Measurements from ENCODE around the gene KNOP1. TPM values are rescaled to one million over a fixed set of nuclear protein-coding genes. Genes with fewer than 3 reads are reported as not detected.
"Not testable (repeated sequence)": the region's sequence is repeated elsewhere in the genome, so short reads cannot be mapped to it uniquely, and the experiment has no call there.

The KNOP1 gene
- total and polyA plus RNA-seq, 3 donors from 2014 or later, result 22.4 to 26.8 (median 25.3) TPM

DNA sequence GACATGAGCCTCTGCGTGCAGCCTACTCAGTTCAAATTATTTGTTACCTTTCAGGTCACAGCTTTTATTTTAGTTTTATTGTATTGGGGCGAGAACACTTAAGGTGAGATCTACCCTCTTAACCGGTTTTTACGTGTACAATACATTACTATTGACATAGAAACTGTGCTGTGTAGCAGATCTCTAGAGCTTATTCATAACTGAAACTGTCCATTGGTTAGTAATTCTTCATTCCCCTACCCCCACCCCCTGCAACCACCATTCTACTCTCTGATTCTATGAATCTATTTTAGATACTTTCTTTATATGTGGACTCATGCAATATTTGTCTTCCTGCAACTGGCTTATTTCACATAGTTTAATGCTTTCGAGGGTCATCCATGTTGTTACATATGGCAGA, 43.5 kb downstream of the KNOP1 start:
- H3K36me3 ChIP-seq (ENCODE audit: low read depth, missing control alignments), result no peaks in the 10 kb centered on the region
- DNase-seq, result no peak
- 91 to 96% methylated on average over 5 of the region's 5 CpGs for WGBS, 2 donors

DNA sequence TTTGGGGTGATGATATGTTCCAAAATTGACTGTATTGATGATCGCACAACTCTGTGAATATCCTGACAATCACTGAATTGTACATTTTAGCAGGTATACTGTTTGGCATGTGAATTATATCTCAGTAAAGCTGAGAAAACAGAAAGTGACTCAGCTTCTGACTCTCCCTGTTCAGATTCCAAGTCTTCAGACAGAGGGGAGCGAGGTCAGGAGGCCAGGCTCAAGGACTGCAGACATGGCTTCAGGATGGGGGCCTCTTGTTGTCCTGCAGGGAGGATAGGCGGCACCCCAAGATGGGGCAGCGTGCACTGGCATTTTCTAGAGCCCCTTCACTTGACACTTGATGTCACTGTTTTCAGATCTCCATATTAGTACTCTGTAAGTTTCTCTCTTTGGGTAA, 45.6 kb downstream of the KNOP1 start:
- Histone ChIP-seq H3K27ac (no peak overlapping the region), H3K27me3 (no peaks in the 10 kb centered on the region), H3K4me3 (no peak overlapping the region), H3K4me1 (peaks cover 7% of the 10 kb centered on the region), H3K9me3 (no peaks in the 10 kb centered on the region), H3K36me3 (ENCODE audit: low read depth, missing control alignments) (no peaks in the 10 kb centered on the region)
- DNase-seq, result no peak
- 88 to 95% methylated on average over 3 to 4 of the region's 4 CpGs for WGBS, 2 donors
- TF ChIP-seq, protein P1, sequence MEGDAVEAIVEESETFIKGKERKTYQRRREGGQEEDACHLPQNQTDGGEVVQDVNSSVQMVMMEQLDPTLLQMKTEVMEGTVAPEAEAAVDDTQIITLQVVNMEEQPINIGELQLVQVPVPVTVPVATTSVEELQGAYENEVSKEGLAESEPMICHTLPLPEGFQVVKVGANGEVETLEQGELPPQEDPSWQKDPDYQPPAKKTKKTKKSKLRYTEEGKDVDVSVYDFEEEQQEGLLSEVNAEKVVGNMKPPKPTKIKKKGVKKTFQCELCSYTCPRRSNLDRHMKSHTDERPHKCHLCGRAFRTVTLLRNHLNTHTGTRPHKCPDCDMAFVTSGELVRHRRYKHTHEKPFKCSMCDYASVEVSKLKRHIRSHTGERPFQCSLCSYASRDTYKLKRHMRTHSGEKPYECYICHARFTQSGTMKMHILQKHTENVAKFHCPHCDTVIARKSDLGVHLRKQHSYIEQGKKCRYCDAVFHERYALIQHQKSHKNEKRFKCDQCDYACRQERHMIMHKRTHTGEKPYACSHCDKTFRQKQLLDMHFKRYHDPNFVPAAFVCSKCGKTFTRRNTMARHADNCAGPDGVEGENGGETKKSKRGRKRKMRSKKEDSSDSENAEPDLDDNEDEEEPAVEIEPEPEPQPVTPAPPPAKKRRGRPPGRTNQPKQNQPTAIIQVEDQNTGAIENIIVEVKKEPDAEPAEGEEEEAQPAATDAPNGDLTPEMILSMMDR (IDR thresholded peaks at IDR 0.05), result no peak
- no peak for TF ChIP-seq POLR2A (IDR thresholded peaks at IDR 0.05)
- intact Hi-C loops (cut with DNase I; ENCODE audit: low total_unique reads), result no loop called here

More for the DNA sequence above, 43.5 kb downstream of the KNOP1 start:
- no peak overlapping the region for H3K4me3 ChIP-seq
- intact Hi-C loops (cut with DNase I; ENCODE audit: low total_unique reads), result no loop called here
- peaks cover 7% of the 10 kb centered on the region for H3K4me1 ChIP-seq
- no peak overlapping the region for H3K27ac ChIP-seq
- no peaks in the 10 kb centered on the region for H3K9me3 ChIP-seq
- TF ChIP-seq, protein P1 (IDR thresholded peaks at IDR 0.05), result no peak
- no peak for TF ChIP-seq POLR2A (IDR thresholded peaks at IDR 0.05)
- H3K27me3 ChIP-seq, result no peaks in the 10 kb centered on the region

DNA sequence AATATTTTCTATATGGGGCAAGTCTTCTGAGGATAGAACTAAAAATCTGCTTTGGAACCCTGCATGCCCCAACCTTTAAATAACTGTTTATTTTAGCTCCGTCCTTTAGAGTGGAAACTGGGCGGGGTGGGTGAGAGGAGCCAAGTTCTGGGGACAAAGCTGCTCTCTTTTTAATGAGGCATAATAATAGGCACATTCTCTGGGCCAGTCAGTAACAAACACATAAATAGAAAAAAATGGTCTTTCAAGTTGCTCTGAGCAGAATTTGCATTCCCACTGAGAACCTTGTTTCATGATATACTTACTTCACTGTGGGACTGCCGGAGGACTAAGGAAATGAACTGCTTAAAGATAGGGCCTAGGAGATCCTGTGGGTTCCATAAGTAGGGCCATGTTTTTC, 51.5 kb downstream of the KNOP1 start:
- DNase-seq, result peak; percentile 40
- Histone ChIP-seq H3K4me3 (no peak overlapping the region), H3K27me3 (no peaks in the 10 kb centered on the region), H3K36me3 (ENCODE audit: low read depth, missing control alignments) (no peaks in the 10 kb centered on the region), H3K27ac (peak overlapping the region in 1 of 2 donors; percentile 62), H3K4me1 (no peaks in the 10 kb centered on the region), H3K9me3 (no peaks in the 10 kb centered on the region)
- 43% methylated on average over 3 of the region's 3 CpGs for WGBS, 2 donors
- intact Hi-C loops (cut with DNase I; ENCODE audit: low total_unique reads), result no loop called here
- no peak for TF ChIP-seq POLR2A (IDR thresholded peaks at IDR 0.05)
- TF ChIP-seq, protein P1 (IDR thresholded peaks at IDR 0.05), result no peak

DNA sequence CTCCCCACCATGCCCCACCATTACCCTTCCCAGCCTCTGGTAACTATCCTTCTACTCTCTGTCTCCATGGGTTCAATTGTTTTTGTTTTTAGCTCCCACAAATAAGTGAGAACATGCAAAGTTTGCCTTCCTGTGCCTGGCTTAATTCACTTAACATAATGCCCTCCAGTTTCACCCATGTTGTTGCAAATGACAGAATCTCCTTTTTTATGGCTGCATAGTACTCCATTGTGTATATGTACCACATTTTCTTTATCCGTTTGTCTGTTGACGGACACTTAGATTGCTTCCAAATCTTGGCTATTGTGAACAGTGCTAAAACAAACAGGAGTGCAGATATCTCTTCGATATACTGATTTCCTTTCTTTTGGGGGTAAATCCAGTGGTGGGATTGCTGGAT, 52.7 kb downstream of the KNOP1 start:
- DNase-seq; H3K4me3 ChIP-seq; H3K27me3 ChIP-seq; H3K36me3 ChIP-seq (ENCODE audit: low read depth, missing control alignments); intact Hi-C loops (cut with DNase I; ENCODE audit: low total_unique reads); H3K4me1 ChIP-seq; H3K27ac ChIP-seq; H3K9me3 ChIP-seq: not testable (repeated sequence)
- 75 to 95% methylated on average over 3 of the region's 3 CpGs for WGBS, 2 donors

DNA sequence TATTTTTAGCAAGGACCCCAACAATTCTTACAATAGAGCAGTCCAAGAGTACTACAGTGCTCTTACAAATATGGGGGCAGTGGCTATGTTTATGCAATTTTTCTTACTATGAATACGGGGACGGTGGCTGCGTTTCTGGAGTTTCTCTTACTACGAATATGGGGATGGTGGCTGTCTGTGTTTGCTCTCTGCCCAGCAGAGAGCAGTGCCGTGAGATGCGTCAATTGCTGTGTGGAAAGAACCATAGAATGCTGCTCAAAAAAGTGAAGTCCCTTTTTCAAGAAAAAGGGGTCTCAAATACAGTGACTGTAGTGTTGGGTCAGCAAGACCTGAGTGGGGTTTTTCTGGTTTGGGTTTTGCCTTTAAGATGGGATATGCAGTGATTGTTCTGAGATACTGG, 53.9 kb downstream of the KNOP1 start:
- no peaks in the 10 kb centered on the region for H3K36me3 ChIP-seq (ENCODE audit: low read depth, missing control alignments)
- no peaks in the 10 kb centered on the region for H3K27me3 ChIP-seq
- no peaks in the 10 kb centered on the region for H3K9me3 ChIP-seq
- no peak overlapping the region for H3K27ac ChIP-seq
- TF ChIP-seq, protein P1 (IDR thresholded peaks at IDR 0.05), result no peak
- TF ChIP-seq POLR2A (IDR thresholded peaks at IDR 0.05), result no peak
- no peak overlapping the region for H3K4me3 ChIP-seq
- DNase-seq, result no peak
- WGBS, 2 donors, result 94 to 97% methylated on average over 6 of the region's 6 CpGs
- H3K4me1 ChIP-seq, result no peaks in the 10 kb centered on the region
- intact Hi-C loops (cut with DNase I; ENCODE audit: low total_unique reads), result no loop called here
